OCI-M1 (cell line): ENCODE results near the gene NHSL2.
"Not testable (repeated sequence)": the region's sequence is repeated elsewhere in the genome, so short reads cannot be mapped to it uniquely, and the experiment has no call there.

Experiments
- DNase-seq: peaks from one replicate; lab custom pipeline; 2025; lab: John Stamatoyannopoulos, UW

NHSL2 gene

DNA sequence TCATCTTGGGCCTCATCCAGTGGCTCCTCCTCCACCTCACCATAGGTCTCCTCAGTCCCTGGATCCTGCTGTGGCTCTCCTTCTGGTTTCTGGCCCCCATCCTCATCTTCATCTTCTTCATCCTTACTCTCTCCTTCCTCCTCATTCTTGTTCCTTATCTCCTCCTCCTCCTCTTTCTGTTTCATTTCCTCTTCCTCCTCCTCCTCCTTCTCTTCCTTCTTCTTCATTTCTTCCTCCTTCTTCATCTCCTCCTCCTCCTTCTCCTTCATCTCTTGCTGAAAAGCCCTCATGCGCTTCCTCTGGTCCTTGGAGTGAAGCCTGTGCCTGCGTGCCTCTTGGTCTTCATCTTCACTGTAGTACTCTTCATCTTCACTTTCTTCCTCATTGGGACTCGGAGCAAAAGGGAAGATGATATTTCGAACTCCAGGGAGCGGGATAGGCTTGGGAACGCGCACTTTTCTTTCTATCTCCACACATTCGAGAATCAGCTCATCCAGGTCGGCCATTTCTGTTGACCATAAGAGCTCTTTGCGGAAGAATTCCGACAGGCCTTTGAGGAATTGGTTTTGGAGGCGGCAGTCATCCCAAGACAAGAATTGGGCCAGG, 219.6 kb downstream of the NHSL2 start:
- no peak for DNase-seq

DNA sequence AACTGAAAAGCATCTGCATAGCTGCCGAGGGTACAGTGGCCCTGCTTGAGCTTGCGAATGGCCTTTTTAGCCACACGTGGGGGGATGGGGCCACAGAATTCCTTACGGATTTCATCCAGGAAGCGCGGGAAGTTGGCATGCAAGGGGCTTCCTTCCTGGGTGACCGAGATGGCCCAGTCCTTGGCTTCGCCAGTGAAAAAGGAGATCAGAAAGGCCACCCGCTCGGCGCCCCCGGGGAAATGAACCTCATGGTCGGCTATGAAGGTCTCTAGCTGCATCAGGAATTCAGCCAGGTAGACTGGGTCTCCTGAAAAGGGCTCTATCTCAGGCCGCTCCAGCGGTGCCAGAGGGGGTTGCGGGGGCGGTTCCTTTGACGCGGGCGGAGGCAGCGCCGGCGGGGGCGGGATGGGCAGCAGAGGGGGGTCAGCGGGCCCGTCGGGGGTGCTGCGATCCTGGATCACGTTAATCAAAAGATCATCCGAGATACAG, 220.2 kb downstream of the NHSL2 start:
- DNase-seq: no peak

- peak; percentile 72 for DNase-seq
These were observed 221.0 kb downstream of the NHSL2 start, which contains the start of gene RTL5 for GRCh38 chrX:72131317-72132294. RTL5 (minus strand) TSS chrX:72131915.

- DNase-seq: no peak
These were observed 221.8 kb downstream of the NHSL2 start for GRCh38 chrX:72132456-72132855.

DNA sequence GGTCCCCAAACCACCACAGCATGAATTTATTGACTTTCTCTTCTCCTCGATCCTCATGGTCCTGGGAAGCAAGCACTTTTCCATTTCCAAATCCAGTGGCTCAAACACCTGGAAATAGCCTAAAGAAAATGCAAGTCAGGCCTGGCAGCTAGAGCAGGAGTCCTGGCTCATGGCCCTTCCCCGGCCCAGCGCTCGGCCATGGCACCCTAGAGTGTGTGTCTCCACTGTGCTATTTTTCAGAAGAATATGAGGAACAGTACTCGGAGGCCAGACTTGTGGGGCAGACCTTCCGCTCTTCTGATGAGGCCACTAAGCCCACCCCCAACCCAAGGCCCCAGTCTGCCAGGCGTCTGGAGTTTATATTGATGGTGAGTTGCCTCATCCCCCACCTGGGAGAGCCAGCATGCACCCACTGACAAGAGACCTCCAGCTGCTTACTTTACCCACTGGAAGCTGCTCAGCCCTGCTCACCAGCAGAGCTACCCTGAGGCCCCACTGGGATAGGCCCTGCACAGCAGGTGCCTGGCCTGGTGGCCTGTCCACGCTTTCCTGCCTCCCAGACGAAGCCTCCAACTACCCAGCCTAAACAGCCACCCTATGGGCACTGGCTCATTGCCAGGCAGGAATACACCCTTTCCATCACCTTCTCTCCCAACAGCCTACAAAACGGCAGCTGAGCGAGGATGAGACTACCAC, 223.4 kb downstream of the NHSL2 start:
- no peak for DNase-seq

DNA sequence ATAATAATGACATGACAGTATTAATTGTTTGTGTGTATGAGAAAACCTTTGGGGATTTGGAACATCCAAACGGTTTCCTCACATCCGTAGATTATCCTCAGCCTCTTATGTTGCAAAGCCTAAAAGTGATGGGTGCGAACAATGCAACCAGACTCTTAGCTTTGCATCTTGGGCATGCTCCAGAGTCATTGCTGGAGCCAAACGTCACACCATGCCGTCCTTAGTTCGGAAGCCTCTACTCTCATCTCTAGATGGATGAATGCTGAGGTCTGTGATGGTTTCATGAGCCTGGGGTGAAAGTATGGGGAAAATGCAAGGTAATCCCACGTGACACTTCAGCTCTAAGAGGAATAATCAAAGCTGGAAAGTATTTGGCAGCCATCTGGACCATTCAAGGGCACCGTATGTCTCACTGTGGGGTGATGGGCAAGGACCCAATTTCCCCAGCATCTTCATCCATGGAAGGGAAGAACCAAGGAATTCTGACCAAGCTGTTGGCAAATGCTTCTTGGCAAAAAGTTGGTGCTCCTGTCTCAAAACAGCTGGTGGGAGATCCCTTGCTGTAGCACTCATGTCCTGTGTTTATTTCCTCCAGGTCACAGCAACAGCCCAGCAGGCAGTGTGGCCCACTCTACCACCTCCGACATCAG, 227.3 kb downstream of the NHSL2 start:
- DNase-seq: no peak

- DNase-seq: no peak
These were observed 228.9 kb downstream of the NHSL2 start for GRCh38 chrX:72139538-72139937.

DNA sequence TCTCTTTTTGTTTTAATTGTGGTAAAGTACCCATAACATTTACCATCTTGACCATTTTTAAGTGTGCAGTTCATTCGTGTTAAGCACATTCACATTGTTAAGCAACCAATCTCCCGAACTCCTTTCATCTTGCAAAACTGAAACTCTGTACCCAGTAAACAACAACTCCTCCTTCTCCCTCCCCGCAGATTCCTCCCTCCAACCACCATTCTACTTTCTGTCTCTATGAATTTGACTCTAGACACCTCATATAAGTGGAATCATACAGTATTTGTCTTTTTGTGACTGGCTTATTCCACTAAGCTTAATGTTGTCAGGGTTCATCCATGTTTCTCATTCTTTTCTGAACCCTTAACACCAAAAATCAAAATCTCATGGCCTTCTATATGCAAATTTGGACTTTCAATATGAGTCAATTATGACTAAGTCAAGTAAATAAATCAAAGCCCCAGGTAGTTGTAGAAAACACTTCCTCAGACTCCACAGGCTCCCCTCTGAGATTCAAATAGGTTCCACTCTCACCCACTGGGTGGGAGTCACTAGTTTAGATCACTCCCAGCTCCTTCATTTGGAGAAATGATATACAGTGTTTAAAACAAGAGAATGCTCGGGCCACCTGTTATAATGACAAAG, 230.8 kb downstream of the NHSL2 start:
- no peak for DNase-seq

- no peak for DNase-seq
These were observed 231.6 kb downstream of the NHSL2 start for GRCh38 chrX:72142094-72142793.

- no peak for DNase-seq
These were observed 232.4 kb downstream of the NHSL2 start for GRCh38 chrX:72142794-72143608.

- no peak for DNase-seq
These were observed 232.9 kb downstream of the NHSL2 start for GRCh38 chrX:72143609-72143907.

- DNase-seq: no peak
These were observed 234.5 kb downstream of the NHSL2 start for GRCh38 chrX:72145181-72145580.

- no peak for DNase-seq
These were observed 235.9 kb downstream of the NHSL2 start for GRCh38 chrX:72146527-72146926.

- no peak for DNase-seq
These were observed 248.1 kb downstream of the NHSL2 start for GRCh38 chrX:72158773-72159172.

DNA sequence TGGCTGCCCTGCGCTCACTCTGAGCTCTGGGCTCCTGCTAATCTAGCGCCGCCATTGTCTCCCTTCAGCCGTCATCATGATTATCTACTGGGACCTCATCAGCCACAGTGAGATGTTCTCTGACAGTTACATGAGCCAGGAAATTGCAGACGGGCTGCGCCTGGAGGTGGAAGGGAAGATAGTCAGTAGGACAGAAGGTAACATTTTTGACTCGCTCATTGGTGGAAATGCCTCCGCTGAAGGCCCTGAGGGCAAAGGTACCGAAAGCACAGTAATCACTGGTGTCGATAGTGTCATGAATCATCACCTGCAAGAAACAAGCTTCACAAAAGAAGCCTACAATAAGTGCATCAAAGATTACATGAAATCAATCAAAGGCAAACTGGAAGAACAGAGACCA, 249.1 kb downstream of the NHSL2 start:
- DNase-seq: no peak

DNA sequence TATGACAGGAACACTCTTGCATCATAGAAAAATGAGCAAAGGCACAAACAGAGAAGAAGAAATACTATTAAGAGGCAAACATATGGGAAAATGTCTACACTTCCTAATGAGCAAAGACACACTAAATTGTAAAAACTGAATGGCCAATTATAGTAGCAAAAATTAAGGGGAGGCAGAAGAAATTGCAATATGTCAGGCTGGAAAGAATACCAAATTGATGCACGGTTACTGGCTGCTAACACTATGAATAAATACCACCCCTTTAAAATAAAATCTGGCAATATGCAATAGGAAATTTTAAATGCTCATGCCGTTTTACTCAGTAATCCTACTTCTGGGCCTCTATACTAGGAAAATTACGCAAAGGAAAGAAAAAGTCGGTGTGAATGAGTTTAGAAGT, 254.9 kb downstream of the NHSL2 start:
- no peak for DNase-seq

DNA sequence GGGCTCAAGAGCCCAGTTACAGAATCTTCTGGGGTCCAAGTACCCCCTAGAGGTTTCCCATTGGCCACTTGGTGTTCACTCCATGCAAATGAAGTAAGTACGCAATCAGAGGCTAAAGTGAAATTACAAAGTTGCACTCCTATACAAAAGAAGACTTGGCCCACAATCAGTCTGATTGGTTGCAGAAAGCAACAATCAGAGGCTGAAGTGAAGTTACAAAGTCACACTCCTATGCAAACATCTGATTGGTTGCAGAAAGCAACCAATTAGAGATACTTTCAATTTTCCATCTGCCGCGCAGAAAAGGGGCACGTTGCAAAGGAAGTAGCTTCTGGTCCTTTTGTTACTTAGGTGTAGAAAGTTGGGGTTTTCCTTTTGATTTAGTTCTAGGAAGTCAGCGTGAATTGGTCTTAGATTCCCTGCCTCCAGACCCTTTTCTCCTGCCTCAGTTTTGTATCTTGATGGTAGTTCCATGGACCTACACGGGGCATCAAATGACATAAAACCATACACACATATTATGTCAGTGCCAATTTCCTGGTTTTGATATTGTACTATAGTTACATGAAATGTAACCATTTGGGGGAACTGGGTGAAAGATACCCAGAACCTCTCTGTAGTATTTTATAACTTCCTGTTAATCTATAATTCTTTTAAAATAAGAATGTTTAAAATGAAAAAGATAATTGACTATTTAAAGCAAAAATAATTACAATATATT, 258.5 kb downstream of the NHSL2 start:
- peak; percentile 90 for DNase-seq

GRCh38 chrX:72176289-72176688, 265.6 kb downstream of the NHSL2 start:
- DNase-seq: not testable (repeated sequence)

- no peak for DNase-seq
These were observed 266.3 kb downstream of the NHSL2 start for GRCh38 chrX:72176981-72177380.

DNA sequence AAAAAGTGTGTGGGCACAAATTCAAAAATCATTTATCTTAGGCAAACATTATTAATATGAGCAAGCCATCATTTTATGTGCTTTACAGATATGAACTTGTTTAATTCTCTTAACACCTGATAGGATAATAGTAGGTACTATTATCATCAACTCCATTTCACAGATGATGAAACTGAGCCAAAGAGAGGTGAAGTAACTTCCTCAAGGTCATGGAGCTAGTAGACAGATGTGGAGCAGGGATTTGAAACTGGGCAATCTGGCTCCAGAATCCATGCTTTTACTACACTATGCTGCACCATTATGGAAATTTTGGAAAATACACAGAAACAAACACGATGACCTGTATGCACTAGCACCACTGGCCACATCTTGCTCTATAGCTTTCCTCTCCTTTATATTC, 269.9 kb downstream of the NHSL2 start:
- no peak for DNase-seq
